ENCODE results near the gene IRF1.

IRF1 gene

DNA sequence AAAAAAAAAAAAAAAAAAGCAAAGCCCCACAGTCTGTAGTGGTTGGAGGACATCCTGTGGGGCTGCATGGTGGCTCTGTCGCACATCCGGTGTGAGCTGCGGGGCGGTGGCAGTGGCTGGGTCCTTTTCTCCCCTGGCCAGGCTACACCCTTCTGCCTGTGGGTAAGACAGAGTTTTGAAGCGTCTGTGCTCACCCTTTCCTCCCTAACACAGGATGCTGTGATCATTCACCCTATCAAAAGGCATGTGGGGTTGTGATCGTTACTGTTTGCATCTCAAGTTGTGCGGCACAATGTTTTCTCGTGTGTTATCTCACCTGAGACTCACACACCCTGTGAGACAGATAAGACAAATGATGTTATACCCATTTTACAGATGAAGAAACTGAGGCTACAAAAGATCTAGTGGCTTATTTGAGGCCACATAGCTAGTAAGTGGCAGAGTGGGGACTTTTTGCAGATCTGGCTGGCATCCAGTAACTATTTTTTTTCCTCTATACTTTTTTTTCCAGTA, 17.5 kb downstream of the IRF1 start:
- H3K4me3 ChIP-seq (ENCODE audit: low read depth, low read length), result no peak overlapping the region
- DNase-seq (ENCODE audit: low read depth), result no peak
- TF ChIP-seq, protein P1, sequence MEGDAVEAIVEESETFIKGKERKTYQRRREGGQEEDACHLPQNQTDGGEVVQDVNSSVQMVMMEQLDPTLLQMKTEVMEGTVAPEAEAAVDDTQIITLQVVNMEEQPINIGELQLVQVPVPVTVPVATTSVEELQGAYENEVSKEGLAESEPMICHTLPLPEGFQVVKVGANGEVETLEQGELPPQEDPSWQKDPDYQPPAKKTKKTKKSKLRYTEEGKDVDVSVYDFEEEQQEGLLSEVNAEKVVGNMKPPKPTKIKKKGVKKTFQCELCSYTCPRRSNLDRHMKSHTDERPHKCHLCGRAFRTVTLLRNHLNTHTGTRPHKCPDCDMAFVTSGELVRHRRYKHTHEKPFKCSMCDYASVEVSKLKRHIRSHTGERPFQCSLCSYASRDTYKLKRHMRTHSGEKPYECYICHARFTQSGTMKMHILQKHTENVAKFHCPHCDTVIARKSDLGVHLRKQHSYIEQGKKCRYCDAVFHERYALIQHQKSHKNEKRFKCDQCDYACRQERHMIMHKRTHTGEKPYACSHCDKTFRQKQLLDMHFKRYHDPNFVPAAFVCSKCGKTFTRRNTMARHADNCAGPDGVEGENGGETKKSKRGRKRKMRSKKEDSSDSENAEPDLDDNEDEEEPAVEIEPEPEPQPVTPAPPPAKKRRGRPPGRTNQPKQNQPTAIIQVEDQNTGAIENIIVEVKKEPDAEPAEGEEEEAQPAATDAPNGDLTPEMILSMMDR (IDR thresholded peaks at IDR 0.05; ENCODE audit: low read depth, low read length, missing control alignments), result no peak

DNA sequence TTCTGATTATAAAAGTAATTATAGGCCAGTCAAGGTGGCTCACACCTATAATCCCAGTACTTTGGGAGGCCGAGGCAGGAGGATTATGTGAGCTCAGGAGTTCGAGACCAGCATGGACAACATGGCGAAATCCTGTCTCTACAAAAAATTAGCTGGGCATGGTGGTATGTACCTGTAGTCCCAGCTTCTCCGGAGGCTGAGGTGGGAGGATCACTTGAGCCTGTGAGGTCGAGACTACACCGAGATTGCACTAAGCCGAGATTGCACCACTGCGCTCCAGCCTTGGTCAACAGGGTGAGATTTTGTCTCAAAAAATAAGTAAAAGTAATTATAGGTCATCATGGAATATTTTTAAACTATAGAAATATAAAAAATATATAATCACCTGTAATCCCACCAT, 18.1 kb downstream of the IRF1 start:
- DNase-seq (ENCODE audit: low read depth), result no peak
- TF ChIP-seq, protein P1 (IDR thresholded peaks at IDR 0.05; ENCODE audit: low read depth, low read length, missing control alignments), result no peak
- H3K4me3 ChIP-seq (ENCODE audit: low read depth, low read length), result no peak overlapping the region

DNA sequence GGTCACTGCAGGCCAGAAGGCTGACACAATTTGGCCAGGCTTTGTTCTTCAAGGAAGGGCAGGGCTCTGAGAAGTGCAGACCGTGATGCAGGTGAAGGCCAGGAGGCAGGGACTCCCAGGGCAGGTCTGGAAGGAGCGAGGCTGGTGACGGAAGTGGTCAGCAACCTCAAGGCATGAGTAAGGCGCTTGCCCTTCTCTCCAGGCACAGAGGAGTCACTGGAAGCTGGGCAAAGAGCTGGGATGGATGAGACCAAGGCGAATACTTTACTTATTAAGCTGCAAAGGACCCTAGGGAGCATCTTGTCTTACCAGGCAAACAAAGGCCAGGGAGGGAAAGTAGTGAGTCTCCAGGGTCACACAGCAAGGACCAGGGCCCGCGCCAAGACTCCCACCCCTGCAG, 18.6 kb downstream of the IRF1 start:
- H3K4me3 ChIP-seq (ENCODE audit: low read depth, low read length), result no peak overlapping the region
- no peak for DNase-seq (ENCODE audit: low read depth)
- TF ChIP-seq, protein P1 (IDR thresholded peaks at IDR 0.05; ENCODE audit: low read depth, low read length, missing control alignments), result no peak

DNA sequence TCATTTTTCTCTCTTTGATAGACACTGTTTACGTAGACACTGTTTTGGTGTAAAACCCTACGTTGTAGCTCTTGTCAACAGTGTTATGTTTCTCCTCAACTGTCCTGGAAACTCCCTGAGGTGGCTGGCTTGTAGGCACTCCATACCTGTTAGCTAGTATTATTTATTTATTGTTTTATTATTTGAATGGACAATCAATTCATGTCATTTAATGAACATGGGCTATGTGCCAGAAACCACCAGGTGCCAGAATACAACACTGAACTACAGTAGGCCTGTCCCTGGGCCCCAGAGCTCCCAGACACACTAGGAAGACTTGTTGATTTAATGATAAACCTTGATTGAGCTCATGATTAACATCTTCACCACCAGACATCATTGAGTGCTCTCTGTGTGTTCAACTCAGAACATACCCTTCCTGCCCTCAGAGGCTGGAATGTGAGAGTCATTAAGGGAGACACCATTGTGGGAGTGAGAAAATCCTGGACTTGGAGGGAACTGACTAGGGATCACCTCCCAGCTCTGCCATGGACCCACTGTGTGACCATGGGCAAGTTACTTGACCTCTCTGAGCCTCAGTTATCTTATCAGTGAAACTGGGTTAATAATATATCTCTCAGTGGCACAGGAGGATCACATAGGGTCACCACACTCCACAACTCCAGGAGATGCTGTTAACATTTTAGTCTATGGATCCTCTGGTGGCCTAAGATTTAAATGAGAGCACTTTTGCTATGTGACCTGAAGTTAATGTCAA, 19.2 kb downstream of the IRF1 start:
- TF ChIP-seq, protein P1 (IDR thresholded peaks at IDR 0.05; ENCODE audit: low read depth, low read length, missing control alignments), result no peak

DNA sequence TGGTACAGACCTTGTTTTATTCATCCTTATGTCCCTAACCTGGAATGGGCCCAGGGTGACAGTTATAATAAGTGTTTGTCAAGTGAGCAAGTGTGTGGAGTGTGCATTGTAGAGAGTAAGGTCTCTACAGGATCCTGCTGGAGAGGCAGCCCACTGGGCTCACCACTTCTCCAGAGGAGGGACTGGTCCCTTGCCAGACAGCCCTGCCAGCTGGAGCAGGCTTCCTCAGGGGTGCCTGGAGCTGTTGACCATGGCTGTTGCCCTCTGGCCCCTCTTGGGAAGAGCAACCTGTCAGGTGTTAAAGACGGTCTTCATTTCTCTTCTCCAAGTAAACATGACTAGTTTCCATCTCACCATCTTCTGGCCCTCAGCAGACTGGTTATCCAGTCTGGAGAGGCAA, 20.0 kb downstream of the IRF1 start:
- DNase-seq (ENCODE audit: low read depth), result no peak
- TF ChIP-seq, protein P1 (IDR thresholded peaks at IDR 0.05; ENCODE audit: low read depth, low read length, missing control alignments), result no peak
- H3K4me3 ChIP-seq (ENCODE audit: low read depth, low read length), result no peak overlapping the region

More for the DNA sequence above, 19.2 kb downstream of the IRF1 start:
- H3K4me3 ChIP-seq (ENCODE audit: low read depth, low read length), result no peak overlapping the region
- no peak for DNase-seq (ENCODE audit: low read depth)

DNA sequence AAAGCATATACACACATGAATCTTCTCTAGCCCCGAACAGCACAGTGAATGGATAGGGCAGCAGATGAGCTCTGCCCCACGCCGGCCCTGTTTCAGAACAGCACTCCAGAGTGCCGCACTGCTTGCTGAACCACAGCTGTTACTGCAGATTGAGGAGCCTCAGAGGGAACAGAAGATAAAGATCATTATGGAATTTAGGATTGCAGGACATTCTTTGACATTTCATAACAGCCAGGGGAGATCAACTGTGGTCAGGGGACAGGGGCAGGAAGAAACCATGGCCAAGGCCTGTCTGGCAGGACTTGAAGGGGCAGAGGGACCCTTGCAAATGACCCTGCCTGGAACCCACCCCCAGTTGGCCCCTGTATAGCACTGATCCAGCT, 20.6 kb downstream of the IRF1 start:
- no peak overlapping the region for H3K4me3 ChIP-seq (ENCODE audit: low read depth, low read length)
- no peak for DNase-seq (ENCODE audit: low read depth)
- TF ChIP-seq, protein P1 (IDR thresholded peaks at IDR 0.05; ENCODE audit: low read depth, low read length, missing control alignments), result no peak

Data from GM12864 (cell line).